ENCODE data around the gene EN2.

EN2 gene

DNA sequence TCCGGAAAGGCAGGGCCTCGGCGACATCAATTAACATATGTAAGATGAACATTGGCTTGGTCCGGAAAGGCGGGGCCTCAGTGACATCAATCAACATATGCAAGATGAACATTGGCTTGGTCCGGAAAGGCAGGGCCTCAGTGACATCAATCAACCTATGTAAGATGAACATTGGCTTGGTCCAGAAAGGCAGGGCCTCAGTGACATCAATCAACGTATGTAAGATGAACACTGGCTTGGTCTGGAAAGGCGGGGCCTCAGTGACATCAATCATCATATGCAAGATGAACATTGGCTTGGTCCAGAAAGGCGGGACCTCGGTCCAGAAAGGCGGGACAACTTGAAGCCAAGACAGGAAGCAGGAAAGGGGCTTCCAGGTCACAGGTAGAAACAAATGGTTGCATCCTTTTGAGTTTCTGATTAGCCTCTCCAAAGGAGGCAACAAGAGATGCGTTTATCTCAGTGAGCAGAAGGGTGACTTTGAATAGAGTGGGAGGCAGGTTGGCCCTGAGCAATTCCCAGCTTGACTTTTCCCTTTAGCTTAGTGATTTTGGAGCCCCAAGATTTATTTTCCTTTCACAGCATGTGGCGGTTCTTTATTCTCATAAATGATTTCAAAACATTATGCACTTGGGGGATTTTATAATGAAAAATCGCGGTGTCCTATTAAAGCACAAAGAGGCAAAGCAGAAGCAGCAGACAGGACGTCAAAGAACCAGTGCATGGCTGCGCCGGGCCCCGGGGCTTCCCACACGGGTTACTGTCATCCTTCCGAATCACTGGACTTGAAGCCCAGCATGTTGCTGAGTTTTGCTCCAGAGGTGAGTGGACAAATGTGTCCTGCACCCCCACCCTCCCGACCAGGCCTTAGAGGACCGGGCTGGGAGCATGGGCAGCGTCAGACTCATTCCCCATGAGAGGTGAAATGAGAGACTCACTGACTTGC, 43.1 kb upstream of the EN2 start:
- H3K4me3 ChIP-seq (ENCODE audit: low read depth, low read length), result no peak overlapping the region
- no peak for DNase-seq (ENCODE audit: low read depth)
- TF ChIP-seq, protein P1, sequence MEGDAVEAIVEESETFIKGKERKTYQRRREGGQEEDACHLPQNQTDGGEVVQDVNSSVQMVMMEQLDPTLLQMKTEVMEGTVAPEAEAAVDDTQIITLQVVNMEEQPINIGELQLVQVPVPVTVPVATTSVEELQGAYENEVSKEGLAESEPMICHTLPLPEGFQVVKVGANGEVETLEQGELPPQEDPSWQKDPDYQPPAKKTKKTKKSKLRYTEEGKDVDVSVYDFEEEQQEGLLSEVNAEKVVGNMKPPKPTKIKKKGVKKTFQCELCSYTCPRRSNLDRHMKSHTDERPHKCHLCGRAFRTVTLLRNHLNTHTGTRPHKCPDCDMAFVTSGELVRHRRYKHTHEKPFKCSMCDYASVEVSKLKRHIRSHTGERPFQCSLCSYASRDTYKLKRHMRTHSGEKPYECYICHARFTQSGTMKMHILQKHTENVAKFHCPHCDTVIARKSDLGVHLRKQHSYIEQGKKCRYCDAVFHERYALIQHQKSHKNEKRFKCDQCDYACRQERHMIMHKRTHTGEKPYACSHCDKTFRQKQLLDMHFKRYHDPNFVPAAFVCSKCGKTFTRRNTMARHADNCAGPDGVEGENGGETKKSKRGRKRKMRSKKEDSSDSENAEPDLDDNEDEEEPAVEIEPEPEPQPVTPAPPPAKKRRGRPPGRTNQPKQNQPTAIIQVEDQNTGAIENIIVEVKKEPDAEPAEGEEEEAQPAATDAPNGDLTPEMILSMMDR (conservative IDR thresholded peaks at IDR 0.05; ENCODE audit: low read depth, low read length), result no peak

- TF ChIP-seq, protein P1 (conservative IDR thresholded peaks at IDR 0.05; ENCODE audit: low read depth, low read length), result no peak
- no peak overlapping the region for H3K4me3 ChIP-seq (ENCODE audit: low read depth, low read length)
- DNase-seq (ENCODE audit: low read depth), result no peak
Observed at GRCh38 chr7:155416646-155417380, 41.1 kb upstream of the EN2 start.

DNA sequence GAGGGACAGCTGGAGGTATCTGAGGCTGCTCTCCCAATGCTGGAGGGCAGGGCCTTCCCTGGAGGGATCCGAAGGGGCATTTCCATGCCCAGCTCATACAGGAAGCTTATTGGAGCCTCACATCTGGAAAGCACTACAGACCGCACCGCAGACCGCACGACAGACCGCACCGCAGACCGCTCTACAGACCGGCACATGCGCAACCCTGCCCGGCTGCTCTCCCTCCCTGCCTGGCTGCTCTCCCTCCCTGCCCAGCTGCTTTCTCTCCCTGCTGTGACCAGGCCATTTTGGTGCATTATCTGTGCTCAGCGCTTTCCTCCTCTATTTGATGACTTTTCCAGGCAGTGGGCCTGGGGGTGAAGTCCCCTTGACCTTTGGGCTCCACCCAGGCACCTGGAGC, 39.6 kb upstream of the EN2 start:
- TF ChIP-seq, protein P1 (conservative IDR thresholded peaks at IDR 0.05; ENCODE audit: low read depth, low read length), result no peak
- H3K4me3 ChIP-seq (ENCODE audit: low read depth, low read length), result no peak overlapping the region
- no peak for DNase-seq (ENCODE audit: low read depth)

DNA sequence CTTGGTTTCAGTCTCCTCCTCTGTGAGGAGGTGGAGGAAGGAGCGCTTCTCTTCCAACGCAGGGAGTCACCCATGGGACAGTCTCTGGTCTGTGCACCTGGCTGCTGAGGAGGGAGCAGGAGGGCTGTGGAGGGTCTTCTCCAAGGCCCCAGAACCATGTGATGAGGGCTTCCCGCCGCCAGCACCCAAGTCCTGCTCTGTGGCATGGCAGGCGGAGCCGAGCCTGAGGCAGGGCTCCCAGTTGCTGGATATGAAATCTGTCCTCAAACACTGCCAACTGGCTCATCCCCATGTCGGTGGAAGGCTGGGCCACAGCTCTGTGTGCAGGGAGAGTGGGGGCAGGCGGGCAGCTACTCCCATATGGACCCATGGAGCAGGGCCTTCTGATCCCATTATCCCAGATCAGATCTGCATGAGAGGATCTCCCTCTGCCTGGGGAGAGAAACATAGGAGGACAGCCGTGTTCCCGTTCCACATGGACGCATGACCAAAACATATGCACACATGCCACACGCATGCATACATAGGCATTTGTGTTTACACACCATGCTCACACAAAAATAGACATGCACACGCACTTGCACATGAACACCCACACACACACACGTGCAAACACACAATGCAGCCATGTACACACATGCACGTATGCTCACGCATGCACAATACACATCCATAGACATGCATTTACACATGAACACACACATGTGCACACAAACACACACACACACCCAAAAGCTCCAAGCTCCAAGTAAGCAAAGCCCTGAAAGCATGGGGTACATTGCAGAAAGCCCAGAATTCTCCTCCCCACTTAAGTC, 38.8 kb upstream of the EN2 start:
- TF ChIP-seq, protein P1 (conservative IDR thresholded peaks at IDR 0.05; ENCODE audit: low read depth, low read length), result no peak
- no peak for DNase-seq (ENCODE audit: low read depth)
- H3K4me3 ChIP-seq (ENCODE audit: low read depth, low read length), result no peak overlapping the region

DNA sequence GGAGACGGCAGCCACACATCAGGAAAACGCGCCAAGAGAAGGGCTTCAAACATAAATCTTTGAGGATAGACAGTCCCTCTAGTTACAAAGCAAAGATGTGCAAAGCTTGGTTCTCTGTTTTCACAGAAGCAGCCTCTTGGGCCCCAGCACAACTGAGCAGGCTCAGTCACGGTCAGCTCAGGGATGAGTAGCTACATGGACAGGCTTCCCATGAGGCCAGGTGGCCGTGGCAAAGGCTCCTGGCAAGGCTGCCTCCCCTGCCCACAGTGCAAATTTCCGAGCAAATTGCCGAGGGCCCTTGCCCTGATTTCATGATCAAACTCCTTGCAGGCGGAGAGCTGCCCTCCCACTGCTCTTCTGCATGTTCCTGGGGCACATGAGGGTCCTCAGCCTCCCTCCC, 37.8 kb upstream of the EN2 start:
- no peak for DNase-seq (ENCODE audit: low read depth)
- H3K4me3 ChIP-seq (ENCODE audit: low read depth, low read length), result no peak overlapping the region
- TF ChIP-seq, protein P1 (conservative IDR thresholded peaks at IDR 0.05; ENCODE audit: low read depth, low read length), result no peak

- H3K4me3 ChIP-seq (ENCODE audit: low read depth, low read length), result no peak overlapping the region
- TF ChIP-seq, protein P1 (conservative IDR thresholded peaks at IDR 0.05; ENCODE audit: low read depth, low read length), result no peak
- DNase-seq (ENCODE audit: low read depth), result no peak
Observed at GRCh38 chr7:155422151-155422550, 35.8 kb upstream of the EN2 start.
